IMR-90 (cell line): ENCODE data around the gene NPIPB6. TPM values are rescaled to one million over a fixed set of nuclear protein-coding genes. Genes with fewer than 3 reads are reported as not detected.

Experiments used
- ATAC-seq: fragments of 200-7000 bp; cut with Tn5 transposase; 2 replicates; pipeline ENCODE4 v1.9.1; 2020; ENCODE audit warnings: low read depth, mild to moderate bottlenecking, moderate library complexity
- BruUV-seq: library from RNA; stranded (reverse); fragments of 400-500 nt; replicated peaks from 2 replicates; lab custom pipeline; 2021; lab: Mats Ljungman, UMichigan
- CTCF ChIA-PET: fragments of 300-600 bp; formaldehyde crosslinking; extraction: SDS; loops from one replicate; lab custom pipeline; 2021; ENCODE audit warnings: antibody characterized with exemption; lab: Yijun Ruan, JAX
- POLR2A ChIA-PET: fragments of 300-600 bp; sonication (Branson Sonifier 250); formaldehyde crosslinking; loops from one replicate; lab custom pipeline; 2022; ENCODE audit warnings: antibody characterized with exemption; ENCODE audit not compliant: unreplicated experiment; lab: Charles Lee
- DNase-seq: peaks from one replicate; pipeline ENCODE4 v3.0.0; 2013
- H2AFZ ChIP-seq: replicated peaks from 2 replicates; pipeline ENCODE3; 2013; ENCODE audit warnings: low read length, mild to moderate bottlenecking; ENCODE audit not compliant: poor library complexity
- H2AK5ac ChIP-seq: 2 replicates; pipeline ENCODE4 v1.6.1; 2013; ENCODE audit warnings: low read depth, low read length, inconsistent platforms
- H2AK9ac ChIP-seq: replicated peaks from 2 replicates; pipeline ENCODE3; 2013; ENCODE audit warnings: mild to moderate bottlenecking, low read depth, low read length, moderate library complexity; ENCODE audit not compliant: poor library complexity
- H2BK120ac ChIP-seq: 2 replicates; pipeline ENCODE4 v1.6.1; 2013; ENCODE audit warnings: low read depth, low read length, inconsistent platforms
- H2BK15ac ChIP-seq: 3 replicates; pipeline ENCODE4 v1.6.1; 2013; ENCODE audit warnings: low read depth, low read length, inconsistent platforms
- H2BK20ac ChIP-seq: 2 replicates; pipeline ENCODE4 v1.6.1; 2013; ENCODE audit warnings: low read depth, mild to moderate bottlenecking, inconsistent platforms, low read length, moderate library complexity
- H2BK5ac ChIP-seq: 2 replicates; pipeline ENCODE4 v1.6.1; 2013; ENCODE audit warnings: mild to moderate bottlenecking, low read depth, low read length, inconsistent platforms; ENCODE audit not compliant: poor library complexity, severe bottlenecking
- H3K14ac ChIP-seq: replicated peaks from 2 replicates; pipeline ENCODE4 v1.6.1; 2013; ENCODE audit warnings: low read depth, low read length, inconsistent platforms
- H3K18ac ChIP-seq: 2 replicates; pipeline ENCODE4 v1.6.1; 2013; ENCODE audit warnings: low read depth, low read length, control low read depth
- H3K23ac ChIP-seq: 2 replicates; pipeline ENCODE4 v1.6.1; 2013; ENCODE audit warnings: low read depth, low read length, inconsistent platforms
- H3K27ac ChIP-seq: 2 replicates; pipeline ENCODE4 v1.5.1; 2013; ENCODE audit warnings: mild to moderate bottlenecking, control low read depth, low read length; ENCODE audit not compliant: insufficient read depth
- H3K27me3 ChIP-seq: 2 replicates; pipeline ENCODE4 v1.6.1; 2013; ENCODE audit warnings: low read length; ENCODE audit not compliant: control insufficient read depth, insufficient read depth
- H3K36me3 ChIP-seq: 2 replicates; pipeline ENCODE4 v1.6.1; 2013; ENCODE audit warnings: low read length, mixed read lengths; ENCODE audit not compliant: control insufficient read depth, insufficient read depth
- H3K4ac ChIP-seq: 2 replicates; pipeline ENCODE4 v1.6.1; 2013; ENCODE audit warnings: low read depth, low read length, inconsistent platforms
- H3K4me1 ChIP-seq: 2 replicates; pipeline ENCODE4 v1.6.1; 2013; ENCODE audit warnings: low read length, mixed read lengths; ENCODE audit not compliant: control insufficient read depth, insufficient read depth
- H3K4me2 ChIP-seq: 2 replicates; pipeline ENCODE4 v1.6.1; 2013; ENCODE audit warnings: low read depth, mild to moderate bottlenecking, control low read depth, low read length, moderate library complexity
- H3K4me3 ChIP-seq: 2 replicates; pipeline ENCODE4 v1.5.1; 2013; ENCODE audit warnings: low read depth, mild to moderate bottlenecking, control low read depth, low read length, moderate library complexity; ENCODE audit not compliant: insufficient read depth
- H3K56ac ChIP-seq: 2 replicates; pipeline ENCODE4 v1.6.1; 2013; ENCODE audit warnings: low read length, inconsistent platforms; ENCODE audit not compliant: insufficient read depth; ENCODE audit errors: extremely low read depth
- H3K79me1 ChIP-seq, 2 experiments: 2 replicates each; pipeline ENCODE4 v1.6.1; 2013; ENCODE audit warnings: low read length in 2 of 2, inconsistent platforms in 1 of 2, low read depth in 1 of 2
- H3K9ac ChIP-seq: 2 replicates; pipeline ENCODE4 v1.6.1; 2013; ENCODE audit warnings: low read depth, low read length, control low read depth
- H3K9me1 ChIP-seq: 2 replicates; pipeline ENCODE4 v1.6.1; 2013; ENCODE audit warnings: low read length, inconsistent platforms; ENCODE audit not compliant: insufficient read depth
- H3K9me3 ChIP-seq: 2 replicates; pipeline ENCODE4 v1.6.1; 2013; ENCODE audit warnings: low read length; ENCODE audit not compliant: control insufficient read depth, insufficient read depth
- H4K20me1 ChIP-seq: 2 replicates; pipeline ENCODE4 v1.6.1; 2013; ENCODE audit warnings: low read length, inconsistent platforms; ENCODE audit not compliant: insufficient read depth
- H4K5ac ChIP-seq: 2 replicates; pipeline ENCODE4 v1.6.1; 2013; ENCODE audit warnings: mild to moderate bottlenecking, low read depth, low read length, control low read depth
- H4K8ac ChIP-seq, 2 experiments: 2 replicates each; pipeline ENCODE4 v1.6.1; 2013; ENCODE audit warnings: low read depth in 2 of 2, low read length in 2 of 2, control low read depth in 1 of 2, inconsistent platforms in 1 of 2
- H4K91ac ChIP-seq: 2 replicates; pipeline ENCODE4 v1.6.1; 2013; ENCODE audit warnings: low read depth, low read length, inconsistent platforms; ENCODE audit not compliant: insufficient read depth
- CEBPB ChIP-seq: IDR thresholded peaks from 2 replicates; pipeline ENCODE4 v1.6.1; 2012; ENCODE audit warnings: low read depth, low read length, improper control_type of control experiment
- FOS ChIP-seq: fragments of 150-350 bp; IDR thresholded peaks from 2 replicates; pipeline ENCODE4 v1.6.1; 2016; ENCODE audit warnings: low read depth, low read length
- MAFK ChIP-seq: IDR thresholded peaks from 2 replicates; pipeline ENCODE4 v1.6.1; 2012; ENCODE audit warnings: low read depth, low read length, improper control_type of control experiment
- MAZ ChIP-seq: IDR thresholded peaks from 2 replicates; pipeline ENCODE4 v1.6.1; 2012; ENCODE audit warnings: low read depth, mild to moderate bottlenecking, low read length, improper control_type of control experiment, moderate library complexity, borderline replicate concordance
- WGBS, 2 experiments: methylation state at CpG; one replicate each; pipeline versions ENCODE4 v1.1.5 to v1.1.7; 2013; ENCODE audit warnings: missing lambda C conversion rate in 2 of 2; ENCODE audit not compliant: insufficient read length in 1 of 2; ENCODE audit errors: extremely low coverage in 2 of 2; 5-methylcytosine and 5-hydroxymethylcytosine counted together
- dilution Hi-C: fragments of 300-500 bp; cut with HindIII; formaldehyde crosslinking; loops from one replicate; pipeline ENCODE4 v1.14.3; 2018; ENCODE audit warnings: low sequenced_read_pairs; ENCODE audit not compliant: unreplicated experiment
- in situ Hi-C: fragments of 300-500 bp; cut with MboI; formaldehyde crosslinking; loops from 3 replicates; pipeline ENCODE4 v1.14.3; 2019; ENCODE audit warnings: low sequenced_read_pairs, inconsistent platforms, mixed read lengths
- intact Hi-C: fragments of 100-400 bp; cut with micrococcal nuclease; formaldehyde crosslinking; loops from 2 replicates; pipeline ENCODE4 v1.10.0; 2022
- polyA plus RNA-seq, 3 experiments: library from polyadenylated mRNA; depleted of rRNA; stranded (reverse); fragments of >200 nt; gene quantifications; 2 replicates each; pipeline ENCODE4 v1.2.3, GENCODE V29; 2012; ENCODE audit warnings: low replicate concordance in 1 of 3
- total RNA-seq: library from RNA; depleted of rRNA; stranded (reverse); fragments of >200 nt; gene quantifications from 2 replicates; pipeline ENCODE4 v1.2.3, GENCODE V29; 2012

The NPIPB6 gene
- total and polyA plus RNA-seq, 2 of the 4 experiments (the other 2 are of a cell fraction): 0.18 to 0.19 TPM

GRCh38 chr16:28301154-28301553 is 62.2 kb downstream of the NPIPB6 start:
- in situ Hi-C loops: no loop called here
- Histone ChIP-seq H4K20me1 (no peaks in the 10 kb centered on the region), H3K14ac (no peak overlapping the region), H3K36me3 (no peaks in the 10 kb centered on the region), H3K4me1 (no peaks in the 10 kb centered on the region), H4K91ac (no peak overlapping the region), H3K4me2 (no peak overlapping the region), H3K23ac (no peak overlapping the region), H3K18ac (no peak overlapping the region), H2AK9ac (no peak overlapping the region), H4K8ac (no peak overlapping the region), H3K56ac (no peak overlapping the region), H3K4me3 (no peak overlapping the region), H2BK20ac (no peak overlapping the region), H4K5ac (no peak overlapping the region), H2BK120ac (no peak overlapping the region), H3K4ac (no peak overlapping the region), H3K9ac (no peak overlapping the region), H3K27me3 (peaks cover 16% of the 10 kb centered on the region), H2AFZ (no peak overlapping the region), H3K79me1 (no peaks in the 10 kb centered on the region), H3K9me3 (no peaks in the 10 kb centered on the region), H2BK5ac (no peak overlapping the region), H2AK5ac (no peak overlapping the region), H3K9me1 (no peaks in the 10 kb centered on the region), H2BK15ac (no peak overlapping the region), H3K27ac (no peak overlapping the region)
- dilution Hi-C loops: no loop called here
- ChIA-PET POLR2A (no interaction called here), CTCF (no interaction called here)
- no CpG with 5 or more reads among the region's 6 CpGs for WGBS, 2 experiments
- intact Hi-C loops: no loop called here
- TF ChIP-seq CEBPB: no peak
- TF ChIP-seq FOS: no peak
- no peak for TF ChIP-seq MAZ
- no peak for TF ChIP-seq MAFK
- no TSS peak for BruUV-seq
- no peak for ATAC-seq
- DNase-seq: no peak
